GM18951 (cell line): ENCODE measurements around the gene IQCC.

Experiments used
- POLR2A ChIP-seq: IDR thresholded peaks from 4 replicates; pipeline ENCODE4 v1.6.1; 2011; ENCODE audit warnings: mild to moderate bottlenecking; ENCODE audit not compliant: insufficient read length, insufficient read depth; ENCODE audit errors: extremely low read depth
- in situ Hi-C: fragments of 300-500 bp; cut with MboI; formaldehyde crosslinking; loops from one replicate; pipeline ENCODE4 v1.12.0; 2022; ENCODE audit warnings: low sequenced_read_pairs, mixed read lengths, inconsistent platforms; ENCODE audit not compliant: unreplicated experiment

Gene IQCC

GRCh38 chr1:32224285-32224684 lies 18.8 kb downstream of the IQCC start:
- in situ Hi-C loops: no loop called here
- TF ChIP-seq POLR2A: no peak

DNA sequence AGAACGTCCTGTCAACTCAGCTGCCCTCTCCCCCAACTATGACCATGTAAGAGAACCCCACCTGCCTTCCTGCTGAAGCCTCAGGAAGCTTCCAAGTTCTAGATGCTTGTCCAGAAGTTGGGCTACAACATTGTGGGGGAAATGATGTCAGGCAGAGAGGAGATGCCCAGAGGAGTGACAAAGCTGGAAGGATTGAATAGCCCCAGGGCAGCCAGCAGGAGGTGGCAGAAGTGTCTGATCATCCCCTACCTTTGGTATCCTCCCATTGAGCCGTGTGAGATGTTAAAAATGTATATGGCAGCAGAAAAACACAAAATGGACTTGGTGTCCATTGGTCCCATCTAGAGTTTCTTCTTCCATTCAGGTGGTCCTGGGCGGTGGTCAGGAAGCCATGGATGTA lies 23.3 kb downstream of the IQCC start:
- TF ChIP-seq POLR2A: no peak
- in situ Hi-C loops: no loop called here

- no peak for TF ChIP-seq POLR2A
Measured at GRCh38 chr1:32231843-32232432, 26.5 kb downstream of the IQCC start.

GRCh38 chr1:32232558-32233304 lies 27.3 kb downstream of the IQCC start:
- TF ChIP-seq POLR2A: no peak
- in situ Hi-C loops: loop anchor here (5.0 kb wide), 1 partner anchor 85 kb away; no protein-coding TSS in a partner anchor

More at GRCh38 chr1:32231843-32232432, 26.5 kb downstream of the IQCC start:
- in situ Hi-C loops: loop anchor here (5.0 kb wide), 1 partner anchor 85 kb away; no protein-coding TSS in a partner anchor

DNA sequence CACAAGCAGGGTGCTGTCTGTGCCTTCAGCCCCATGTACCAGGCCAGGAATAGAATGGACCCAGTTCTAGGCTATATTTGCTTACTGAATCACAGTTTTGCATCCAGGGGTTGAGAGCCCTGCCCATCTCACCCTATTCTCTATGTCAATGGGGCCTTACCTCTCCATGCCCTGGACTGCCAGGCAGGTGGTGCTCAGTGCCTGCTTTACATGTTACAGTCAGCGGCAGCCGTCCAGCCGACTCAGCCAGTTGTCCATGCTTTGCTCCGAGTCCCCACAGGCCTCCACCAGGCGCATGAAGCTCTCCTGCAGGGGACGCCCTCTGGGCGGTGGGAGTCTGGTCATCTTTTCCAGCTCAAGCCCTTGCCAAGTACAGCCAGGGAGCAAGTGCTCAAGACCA lies 29.3 kb downstream of the IQCC start:
- no peak for TF ChIP-seq POLR2A
- in situ Hi-C loops: loop anchor here (5.0 kb wide), 1 partner anchor 83 kb away; no protein-coding TSS in a partner anchor

DNA sequence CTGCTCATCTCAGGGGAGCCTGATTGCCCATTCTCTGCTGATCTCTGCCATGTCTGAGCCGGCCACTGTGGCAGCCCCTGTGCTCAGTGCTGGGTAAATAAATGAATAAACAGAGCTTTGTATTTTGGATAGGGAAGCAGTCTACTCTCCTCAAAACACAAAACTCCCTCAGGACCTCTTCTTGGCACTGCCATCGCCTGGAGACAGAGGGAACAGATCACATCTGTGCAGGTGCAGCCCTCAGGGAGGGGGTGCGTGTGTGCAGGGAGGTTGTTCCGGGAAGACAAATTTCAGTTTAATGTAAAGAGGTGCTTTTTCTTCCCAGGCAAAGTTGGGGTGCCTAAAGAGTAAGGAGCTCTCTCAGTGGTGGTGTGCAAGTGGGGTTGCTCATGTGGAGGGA lies 33.9 kb downstream of the IQCC start:
- in situ Hi-C loops: no loop called here
- no peak for TF ChIP-seq POLR2A

GRCh38 chr1:32239790-32240139 lies 34.3 kb downstream of the IQCC start:
- TF ChIP-seq POLR2A: no peak
- in situ Hi-C loops: no loop called here

- no peak for TF ChIP-seq POLR2A
- in situ Hi-C loops: no loop called here
Measured at GRCh38 chr1:32240140-32240951, 34.9 kb downstream of the IQCC start.

DNA sequence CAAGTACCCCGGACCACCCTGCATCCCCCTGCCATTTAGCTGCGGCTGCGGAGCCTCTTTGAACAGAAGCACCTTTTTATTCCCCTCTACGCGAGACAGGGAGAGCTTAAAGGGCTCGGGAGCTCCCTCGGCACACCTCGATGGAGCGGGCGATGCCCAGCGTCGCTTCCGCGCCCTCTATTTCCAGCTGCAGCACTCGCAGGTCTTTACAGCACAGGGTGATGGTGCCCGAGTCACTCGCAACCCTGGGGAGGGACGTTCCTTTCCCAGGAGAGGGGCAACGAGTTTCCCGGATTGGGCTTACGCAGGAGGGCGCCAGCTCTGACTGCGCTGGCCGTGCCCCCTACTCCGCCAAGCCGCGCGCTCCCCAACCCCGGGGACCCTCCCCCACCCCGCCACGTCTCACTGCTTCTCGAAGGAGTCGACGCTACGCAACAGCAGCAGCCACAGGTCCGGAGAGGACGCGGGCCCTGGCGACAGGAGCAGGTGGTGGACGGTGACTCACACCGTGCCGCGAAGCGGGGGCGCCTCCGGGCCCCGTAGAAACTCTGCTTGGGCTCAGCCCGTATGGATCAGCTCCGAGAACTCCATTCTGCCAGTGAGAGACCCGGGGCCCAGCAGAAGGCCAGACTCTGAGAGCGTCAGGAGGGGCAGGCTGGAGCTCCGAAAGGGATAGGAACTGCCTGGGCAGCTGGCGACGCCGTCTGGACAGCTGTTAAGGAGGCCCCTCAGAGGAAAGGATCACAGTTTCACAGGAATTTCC lies 35.7 kb downstream of the IQCC start:
- in situ Hi-C loops: no loop called here
- peak; percentile 47 for TF ChIP-seq POLR2A

DNA sequence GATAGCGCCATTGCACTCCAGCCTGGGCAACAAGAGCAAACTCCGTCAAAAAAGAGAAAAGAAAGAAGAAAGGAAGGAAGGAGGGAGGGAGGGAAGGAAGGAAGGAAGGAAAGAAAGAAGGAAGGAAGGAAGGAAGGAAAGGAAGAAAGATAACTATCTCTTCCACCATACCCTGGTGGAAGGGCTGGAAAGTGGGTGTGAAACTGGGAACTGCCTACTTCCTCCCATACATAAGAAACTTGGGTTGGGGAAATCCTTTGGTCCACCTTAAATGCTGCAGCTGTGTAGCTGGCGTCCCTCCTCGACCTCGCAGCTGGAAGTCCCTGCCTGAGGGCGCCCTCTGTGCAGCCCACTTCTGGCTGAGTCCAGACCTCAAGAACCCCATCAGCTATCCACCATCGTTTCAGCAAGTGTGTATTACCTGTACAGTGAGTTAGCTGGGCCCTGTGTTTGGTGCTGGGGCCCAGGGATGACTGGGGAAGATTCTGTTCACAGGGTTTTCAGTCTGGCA lies 36.9 kb downstream of the IQCC start:
- in situ Hi-C loops: no loop called here

DNA sequence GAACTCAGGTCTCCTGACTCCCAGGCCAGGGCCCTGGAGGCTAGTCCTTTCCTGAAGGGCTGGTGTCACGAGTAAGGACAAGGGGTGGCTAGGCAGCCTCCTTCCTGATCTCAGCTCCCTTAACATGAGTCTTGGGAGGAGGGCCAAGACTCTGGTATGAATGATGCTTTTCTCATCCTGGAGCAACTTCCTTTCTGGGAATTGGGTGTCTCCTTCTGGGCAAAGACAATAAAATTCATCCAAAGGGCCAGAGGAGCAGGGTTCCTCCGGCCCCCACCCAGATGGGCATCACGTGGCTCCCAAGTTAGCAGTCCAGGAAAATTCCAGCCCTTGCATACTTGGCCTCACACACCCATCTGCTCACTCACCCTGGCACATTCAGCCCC lies 41.4 kb downstream of the IQCC start, which contains the start of gene FAM167B:
TSS of gene FAM167B (plus strand) at position 335 of the 386 bp plus-strand sequence. CDS start 200 bp downstream, outside the sequence.
- no peak for TF ChIP-seq POLR2A
- in situ Hi-C loops: no loop called here

More for the DNA sequence above, 36.9 kb downstream of the IQCC start:
- TF ChIP-seq POLR2A: no peak

GRCh38 chr1:32247452-32247851 lies 42.0 kb downstream of the IQCC start:
- in situ Hi-C loops: no loop called here
- TF ChIP-seq POLR2A: no peak

GRCh38 chr1:32247983-32248889 lies 42.8 kb downstream of the IQCC start:
- peak; percentile 41 for TF ChIP-seq POLR2A
- in situ Hi-C loops: no loop called here
